ENCODE data around the gene ATG3. TPM values are rescaled to one million over a fixed set of nuclear protein-coding genes. Genes with fewer than 3 reads are reported as not detected.

The ATG3 gene
- total and polyA plus RNA-seq, 2 of the 8 experiments (the other 6 are each of a cell fraction or from before 2014, with no cell fraction given): 27.3 to 55.3 TPM

- H4K5ac ChIP-seq (ENCODE audit: insufficient read length, low read depth, low read length): no peak overlapping the region
- H2BK120ac ChIP-seq (replicated peaks; ENCODE audit: low read depth, low read length): no peak overlapping the region
- no peak for DNase-seq (ENCODE audit: low read depth in 1 of 2, low spot score in 2 of 2)
- no peak overlapping the region for H2BK20ac ChIP-seq (ENCODE audit: low read length)
- H3K23me2 ChIP-seq (ENCODE audit: low read depth, low read length): no peaks in the 10 kb centered on the region
- FAIRE-seq: no peak
- peaks cover 0 to 28% of the 10 kb centered on the region in 2 experiments; a peak in 2 of 4 replicates for H3K79me2 ChIP-seq (ENCODE audit: control insufficient read depth in 1 of 2, insufficient read depth in 2 of 2, low read length in 2 of 2)
- no peak overlapping the region for H3K23ac ChIP-seq (ENCODE audit: insufficient read length)
- H3K79me1 ChIP-seq (ENCODE audit: low read depth, low read length): no peaks in the 10 kb centered on the region; the same call in 1 of the 2 replicates
- H2BK12ac ChIP-seq (ENCODE audit: low read depth, low read length): no peak overlapping the region
- no peak overlapping the region for H4K8ac ChIP-seq (ENCODE audit: extremely low read depth, insufficient read depth, low read length)
- H2AK5ac ChIP-seq (ENCODE audit: low read depth, low read length): no peak overlapping the region
- CTCF ChIA-PET (ENCODE audit: partially characterized antibody): interaction anchor here (0.6 to 2.0 kb wide), 6 partner anchors 9 to 413 kb away, joined by 3 to 5 read pairs (median 4); no protein-coding TSS in a partner anchor
- no peak overlapping the region for H3K4me2 ChIP-seq (ENCODE audit: insufficient read depth in 1 of 2, low read depth in 2 of 2, low read length in 2 of 2)
- H3K4me1 ChIP-seq (replicated peaks in 1 of 4; ENCODE audit: control insufficient read depth in 3 of 4, insufficient read depth in 4 of 4, low read length in 3 of 4): no peaks in the 10 kb centered on the region
- no peak overlapping the region for H2AFZ ChIP-seq (ENCODE audit: low read length)
- no peak overlapping the region for H3K4ac ChIP-seq (replicated peaks; ENCODE audit: insufficient read length, low read depth, low read length)
- H3K9me3 ChIP-seq (ENCODE audit: insufficient read depth in 2 of 2, low read depth in 1 of 2, low read length in 1 of 2): no peaks in the 10 kb centered on the region
- H2BK5ac ChIP-seq (ENCODE audit: low read depth, low read length): no peak overlapping the region
- no peak overlapping the region for H3K56ac ChIP-seq (replicated peaks; ENCODE audit: insufficient read length, low read depth, low read length)
- POLR2A ChIA-PET (ENCODE audit: partially characterized antibody): no interaction called here
- no peak overlapping the region for H4K91ac ChIP-seq (replicated peaks; ENCODE audit: insufficient read length, low read length)
- H2BK15ac ChIP-seq (ENCODE audit: low read length): no peak overlapping the region
- H4K20me1 ChIP-seq (replicated peaks in 1 of 2; ENCODE audit: control insufficient read depth in 1 of 2, insufficient read depth in 2 of 2, low read length in 2 of 2): no peaks in the 10 kb centered on the region
- H3K36me3 ChIP-seq (ENCODE audit: control insufficient read depth in 2 of 4, insufficient read depth in 4 of 4, low read length in 3 of 4): peaks cover 2 to 21% (median 10%) of the 10 kb centered on the region in 4 experiments; a peak in 4 of 8 replicates
- no peak overlapping the region for H3K4me3 ChIP-seq (ENCODE audit: extremely low read depth in 1 of 4, insufficient read depth in 2 of 4, low read depth in 3 of 4, low read length in 4 of 4)
- H3K27me3 ChIP-seq (replicated peaks in 1 of 4; ENCODE audit: control insufficient read depth in 3 of 4, extremely low read depth in 1 of 4, insufficient read depth in 3 of 4, low read length in 3 of 4): no peaks in the 10 kb centered on the region
- no peak overlapping the region for H3K27ac ChIP-seq (ENCODE audit: low read depth, low read length)
- H3K14ac ChIP-seq (ENCODE audit: insufficient read length): no peak overlapping the region
- no peak overlapping the region for H3K18ac ChIP-seq (ENCODE audit: extremely low read depth, low read length)
- 75% methylated on average over 1 of the region's 1 CpG; no CpG with 5 or more reads in 1 of the 2 experiments for WGBS, 2 experiments (ENCODE audit: extremely low coverage in 1 of 2, insufficient coverage in 1 of 2, insufficient read length in 1 of 2, insufficient replicate concordance in 2 of 2, low coverage in 1 of 2, low lambda C conversion rate in 2 of 2, missing lambda C conversion rate in 1 of 2)
- H3K9ac ChIP-seq (replicated peaks in 1 of 4; ENCODE audit: extremely low read depth in 1 of 4, low read depth in 3 of 4, low read length in 3 of 4): no peak overlapping the region
- no peak for TF ChIP-seq JUND (IDR thresholded peaks at IDR 0.05; ENCODE audit: low read length)
- no peak for TF ChIP-seq RFX5 (IDR thresholded peaks at IDR 0.05; ENCODE audit: borderline replicate concordance, low read depth, low read length)
- no peak for TF ChIP-seq CEBPB (IDR thresholded peaks at IDR 0.05; ENCODE audit: low read depth, low read length)
- no peak for TF ChIP-seq TAF1 (IDR thresholded peaks at IDR 0.05; ENCODE audit: low read depth, low read length)
- no peak for TF ChIP-seq SUZ12 (IDR thresholded peaks at IDR 0.05; ENCODE audit: low read length)
- no peak for TF ChIP-seq SAP30 (IDR thresholded peaks at IDR 0.05; ENCODE audit: insufficient read depth, insufficient replicate concordance, low read length)
- TF ChIP-seq CTCF (IDR thresholded peaks at IDR 0.05; ENCODE audit: control extremely low read depth in 1 of 3, insufficient read depth in 1 of 3, low read depth in 1 of 3, low read length in 3 of 3): peak in 2 of 3 experiments; percentile 6 to 29; a peak in 2 of 4 replicates
- TF ChIP-seq RXRA (IDR thresholded peaks at IDR 0.05; ENCODE audit: insufficient read depth, low read depth, low read length): no peak
- no peak for TF ChIP-seq SIN3A (conservative IDR thresholded peaks at IDR 0.05 in 1 of 2, IDR thresholded peaks at IDR 0.05 in 1 of 2; ENCODE audit: low read depth in 1 of 2, low read length in 2 of 2)
- TF ChIP-seq JUN (IDR thresholded peaks at IDR 0.05; ENCODE audit: low read depth, low read length): no peak
- no peak for TF ChIP-seq SP1 (IDR thresholded peaks at IDR 0.05; ENCODE audit: low read depth, low read length)
- no peak for TF ChIP-seq SIX5 (IDR thresholded peaks at IDR 0.05; ENCODE audit: low read depth, low read length)
Measured at GRCh38 chr3:112550859-112551258, 10.9 kb downstream of the ATG3 start.
